ENCODE results near the gene BCAS1. TPM values are rescaled to one million over a fixed set of nuclear protein-coding genes. Genes with fewer than 3 reads are reported as not detected.
A peak's percentile ranks its signal among the peaks of the same experiment; 100 is the strongest.

The BCAS1 gene
- total and polyA plus RNA-seq, 2 donors (not counting 1 experiment from before 2014, with no cell fraction given) = 0.97 to 1.1 TPM

GRCh38 chr20:53921443-53921973, 148.9 kb downstream of the BCAS1 start:
- CTCF ChIA-PET = interaction anchor here (1.0 to 22.3 kb wide), 2 partner anchors 13 to 343 kb away, joined by 3 to 593 read pairs; no protein-coding TSS in a partner anchor
- no peaks in the 10 kb centered on the region for H3K9me3 Mint-ChIP-seq (ENCODE audit: insufficient read depth)
- H3K9ac ChIP-seq (ENCODE audit: low read length) = no peak overlapping the region

More at GRCh38 chr20:53921443-53921973, 148.9 kb downstream of the BCAS1 start:
- H3K4me1 Mint-ChIP-seq = peaks cover 65% of the 10 kb centered on the region
- no peak overlapping the region for H3K4me3 ChIP-seq (ENCODE audit: control extremely low read depth in 1 of 5, extremely low read depth in 1 of 5, insufficient read depth in 1 of 5, low read depth in 2 of 5, low read length in 4 of 5)
- POLR2A ChIA-PET = interaction anchor here (2.4 kb wide), 1 partner anchor 13 kb away, joined by 11 read pairs; no protein-coding TSS in a partner anchor
- H3K4me2 ChIP-seq (replicated peaks; ENCODE audit: low read depth, low read length, poor library complexity, severe bottlenecking) = no peak overlapping the region
- no peak for TF ChIP-seq EZH2 (IDR thresholded peaks at IDR 0.05; ENCODE audit: borderline replicate concordance, insufficient read depth, low read depth, low read length, poor library complexity, severe bottlenecking)
- TF ChIP-seq CTCF (IDR thresholded peaks at IDR 0.05) = no peak
- peak overlapping the region; percentile 47 for H3K27ac Mint-ChIP-seq
- 94% methylated on average over 10 of the region's 12 CpGs for WGBS (ENCODE audit: insufficient coverage)
- DNase-seq = no peak
- intact Hi-C loops (cut with micrococcal nuclease) = no loop called here
- peaks cover 48 to 64% of the 10 kb centered on the region in 2 donors for H3K4me1 ChIP-seq (ENCODE audit: control insufficient read depth in 2 of 2, insufficient read depth in 2 of 2, low read length in 2 of 2)
- H3K27me3 Mint-ChIP-seq = no peaks in the 10 kb centered on the region
- no peaks in the 10 kb centered on the region for H3K36me3 ChIP-seq (replicated peaks in 1 of 2; ENCODE audit: control extremely low read depth in 1 of 2, control insufficient read depth in 1 of 2, extremely low read depth in 1 of 2, insufficient read depth in 2 of 2, low read length in 1 of 2)
- H3K79me2 ChIP-seq (ENCODE audit: control insufficient read depth, insufficient read depth, low read length) = no peaks in the 10 kb centered on the region
- H4K20me1 ChIP-seq (ENCODE audit: control insufficient read depth, insufficient read depth, low read length, poor library complexity, severe bottlenecking) = no peaks in the 10 kb centered on the region
- no peak overlapping the region for H2AFZ ChIP-seq (ENCODE audit: insufficient read depth, low read depth, low read length, poor library complexity, severe bottlenecking)
- H3K27me3 ChIP-seq (replicated peaks in 1 of 4; ENCODE audit: control extremely low read depth in 1 of 4, control insufficient read depth in 3 of 4, insufficient read depth in 4 of 4, low read length in 3 of 4) = no peaks in the 10 kb centered on the region
- no peak for ATAC-seq (ENCODE audit: low read depth)
- peak overlapping the region; percentile 4 for H3K4me3 Mint-ChIP-seq
- no peak overlapping the region for H3K27ac ChIP-seq (ENCODE audit: low read length in 2 of 2)
- no peaks in the 10 kb centered on the region for H3K9me3 ChIP-seq (ENCODE audit: control extremely low read depth in 1 of 3, control insufficient read depth in 2 of 3, insufficient read depth in 1 of 3, low read length in 2 of 3)

Measured in B cell (primary cell).